GM18526 (cell line): Measurements from ENCODE around the gene KDSR.

Experiments
- POLR2A ChIP-seq: IDR thresholded peaks from 3 replicates; pipeline ENCODE4 v1.6.1; 2011; ENCODE audit not compliant: insufficient read length; ENCODE audit errors: extremely low read depth

KDSR gene

GRCh38 chr18:63376538-63376937 lies 9.5 kb upstream of the KDSR start:
- no peak for TF ChIP-seq POLR2A

- no peak for TF ChIP-seq POLR2A
Measured at GRCh38 chr18:63374540-63374939, 7.5 kb upstream of the KDSR start.

GRCh38 chr18:63373161-63373560 lies 6.2 kb upstream of the KDSR start:
- TF ChIP-seq POLR2A = no peak

DNA sequence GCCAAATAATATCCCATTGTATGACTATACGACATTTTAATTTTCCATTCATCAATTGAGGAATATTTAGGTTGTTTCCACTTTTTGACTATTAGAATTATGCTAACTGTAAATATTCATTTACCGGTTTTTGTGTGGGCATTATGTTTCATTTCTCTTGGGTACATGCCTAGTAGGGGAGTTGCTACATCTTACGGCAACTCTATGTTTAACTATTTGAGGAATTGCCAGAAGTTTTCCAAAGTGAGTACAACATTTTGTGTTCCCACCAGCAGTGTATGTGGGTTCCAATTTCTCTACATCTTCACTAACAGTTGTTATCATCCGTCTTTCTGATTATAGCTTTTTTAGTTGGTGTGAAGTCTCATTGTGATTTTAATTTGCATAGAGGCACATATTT lies 1.6 kb upstream of the KDSR start:
- TF ChIP-seq POLR2A = no peak

- no peak for TF ChIP-seq POLR2A
Measured at GRCh38 chr18:63366213-63367052, 573 bp downstream of the KDSR start.

- TF ChIP-seq POLR2A = no peak
Measured at GRCh38 chr18:63365876-63366212, 1.2 kb downstream of the KDSR start.

DNA sequence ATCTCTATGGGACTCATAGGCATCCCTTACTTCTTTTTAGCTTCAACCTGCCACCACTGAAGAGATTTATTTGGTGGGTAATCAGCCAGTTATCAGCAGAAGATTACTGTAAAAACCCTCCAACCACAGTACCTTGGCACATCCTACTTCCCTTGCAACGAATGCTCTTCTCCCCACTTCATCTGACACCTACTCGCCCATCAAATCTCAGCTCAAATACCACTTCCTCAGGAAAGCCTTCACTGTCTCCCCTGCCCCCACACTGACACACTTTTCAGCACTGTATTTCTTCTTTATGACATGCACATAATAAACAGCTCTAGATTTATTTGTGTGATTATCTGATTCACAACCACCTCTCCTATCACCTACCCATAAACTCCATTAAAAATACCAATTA lies 3.1 kb downstream of the KDSR start:
- no peak for TF ChIP-seq POLR2A

- TF ChIP-seq POLR2A = no peak
Measured at GRCh38 chr18:63356272-63356896, 10.6 kb downstream of the KDSR start.

GRCh38 chr18:63350230-63350629 lies 16.8 kb downstream of the KDSR start:
- no peak for TF ChIP-seq POLR2A

DNA sequence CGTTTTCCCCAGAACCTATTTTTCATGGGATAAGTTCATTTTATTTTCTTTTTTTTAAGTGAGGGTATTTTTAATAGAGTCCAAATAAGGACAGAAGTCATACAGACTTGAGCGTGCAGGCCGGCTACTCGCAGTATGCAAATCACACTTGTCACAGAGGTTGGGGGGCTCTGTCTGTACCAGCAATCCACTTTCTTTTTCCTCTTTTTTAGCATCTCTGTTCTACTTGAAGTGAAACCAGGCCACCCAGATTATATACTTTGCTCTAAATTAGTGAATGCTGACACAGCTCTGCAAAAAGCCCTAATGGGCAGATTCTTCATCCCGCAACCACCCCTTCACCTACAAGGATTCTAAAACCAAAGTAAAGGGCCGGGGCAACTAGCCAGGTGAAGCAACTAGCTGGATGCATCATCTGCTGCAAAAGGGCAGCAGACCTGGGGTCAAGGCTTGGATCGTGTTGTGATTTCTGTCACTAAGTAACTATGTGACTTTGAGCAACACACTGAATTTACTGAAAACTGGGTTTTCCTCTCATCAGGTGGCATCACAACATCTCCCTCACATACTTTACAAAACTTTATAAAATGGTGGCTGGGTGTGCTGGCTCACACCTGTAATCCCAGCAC lies 18.4 kb downstream of the KDSR start:
- TF ChIP-seq POLR2A = no peak

- TF ChIP-seq POLR2A = no peak
Measured at GRCh38 chr18:63346480-63347183, 20.4 kb downstream of the KDSR start.

- TF ChIP-seq POLR2A = no peak
Measured at GRCh38 chr18:63346031-63346430, 21.0 kb downstream of the KDSR start.

DNA sequence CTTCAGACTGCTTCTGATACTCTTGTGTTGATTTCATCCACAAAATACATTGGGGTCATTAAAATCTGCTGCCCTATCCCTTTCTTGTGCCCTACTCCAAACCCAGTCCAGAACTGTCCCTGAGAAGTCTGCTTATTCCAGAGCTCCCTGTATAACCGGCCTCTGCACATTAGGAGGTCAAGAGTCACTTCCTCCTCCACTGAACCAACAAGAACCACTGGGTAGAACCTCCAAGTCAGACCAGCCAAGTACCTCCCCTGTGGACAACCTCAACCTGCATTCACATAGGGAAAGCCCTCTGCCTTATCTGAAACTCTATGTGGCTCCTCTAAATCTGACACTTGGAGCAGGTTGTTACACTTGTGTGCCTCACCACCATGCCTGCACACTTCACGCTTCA lies 22.1 kb downstream of the KDSR start:
- no peak for TF ChIP-seq POLR2A

GRCh38 chr18:63344263-63344662 lies 22.7 kb downstream of the KDSR start:
- TF ChIP-seq POLR2A = no peak

- no peak for TF ChIP-seq POLR2A
Measured at GRCh38 chr18:63342206-63342605, 24.8 kb downstream of the KDSR start.

- TF ChIP-seq POLR2A = no peak
Measured at GRCh38 chr18:63339920-63340484, 27.0 kb downstream of the KDSR start.
